ENCODE measurements around the gene JARID2. TPM values are rescaled to one million over a fixed set of nuclear protein-coding genes. Genes with fewer than 3 reads are reported as not detected.

Gene JARID2
- total RNA-seq = 10 to 100 TPM; 11.6 to 22.5 (median 16.4) TPM

DNA sequence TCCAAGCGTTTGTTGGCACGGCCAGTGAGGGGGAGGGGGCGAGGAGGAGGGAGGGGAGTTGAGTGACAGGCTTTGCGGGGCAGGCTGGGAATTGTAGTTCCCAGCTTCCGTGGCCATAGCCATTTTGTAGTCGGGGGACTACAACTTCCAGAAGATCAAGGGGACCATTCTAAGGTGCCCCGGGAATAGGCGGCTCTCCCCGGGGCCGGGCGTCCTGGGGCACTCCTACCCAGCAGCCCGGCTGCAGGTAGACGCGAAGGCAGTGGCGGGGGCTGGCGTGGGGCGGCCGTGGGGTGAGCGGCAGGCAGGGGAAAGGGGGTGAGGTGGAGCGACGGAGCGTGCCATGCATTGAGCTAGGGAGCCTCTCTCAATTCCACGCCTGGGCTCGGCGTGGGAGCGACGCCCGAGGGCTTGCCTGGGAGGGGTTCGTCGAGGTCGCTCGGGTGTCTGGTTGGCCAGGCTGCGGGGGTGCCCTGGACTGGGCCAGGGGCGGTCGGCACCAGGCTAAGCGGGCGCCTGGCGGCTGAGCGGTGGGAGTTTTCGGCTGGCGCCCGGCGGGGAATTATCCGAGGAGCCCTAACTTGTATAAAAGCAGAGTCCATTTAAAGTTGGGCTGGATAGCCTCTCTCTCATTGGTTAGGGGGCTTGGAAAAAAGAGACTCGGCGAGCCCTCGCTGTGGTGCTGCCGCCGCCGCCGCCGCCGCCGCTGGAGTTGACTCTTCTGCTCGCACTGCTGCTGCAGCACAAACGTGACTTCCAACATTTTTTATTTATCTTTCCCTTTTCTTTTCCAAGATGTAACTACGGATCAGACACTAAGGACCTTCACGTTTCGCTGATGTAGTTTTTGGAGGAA, at the start of gene JARID2:
JARID2 (plus strand) TSS at position 709 of the 856 bp plus-strand sequence. CDS start 471 bp downstream, outside the sequence.
- TF ChIP-seq, protein P1, sequence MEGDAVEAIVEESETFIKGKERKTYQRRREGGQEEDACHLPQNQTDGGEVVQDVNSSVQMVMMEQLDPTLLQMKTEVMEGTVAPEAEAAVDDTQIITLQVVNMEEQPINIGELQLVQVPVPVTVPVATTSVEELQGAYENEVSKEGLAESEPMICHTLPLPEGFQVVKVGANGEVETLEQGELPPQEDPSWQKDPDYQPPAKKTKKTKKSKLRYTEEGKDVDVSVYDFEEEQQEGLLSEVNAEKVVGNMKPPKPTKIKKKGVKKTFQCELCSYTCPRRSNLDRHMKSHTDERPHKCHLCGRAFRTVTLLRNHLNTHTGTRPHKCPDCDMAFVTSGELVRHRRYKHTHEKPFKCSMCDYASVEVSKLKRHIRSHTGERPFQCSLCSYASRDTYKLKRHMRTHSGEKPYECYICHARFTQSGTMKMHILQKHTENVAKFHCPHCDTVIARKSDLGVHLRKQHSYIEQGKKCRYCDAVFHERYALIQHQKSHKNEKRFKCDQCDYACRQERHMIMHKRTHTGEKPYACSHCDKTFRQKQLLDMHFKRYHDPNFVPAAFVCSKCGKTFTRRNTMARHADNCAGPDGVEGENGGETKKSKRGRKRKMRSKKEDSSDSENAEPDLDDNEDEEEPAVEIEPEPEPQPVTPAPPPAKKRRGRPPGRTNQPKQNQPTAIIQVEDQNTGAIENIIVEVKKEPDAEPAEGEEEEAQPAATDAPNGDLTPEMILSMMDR (IDR thresholded peaks at IDR 0.05 in 4 of 5, conservative IDR thresholded peaks at IDR 0.05 in 1 of 5) = peak in 3 of 5 experiments; percentile 12 to 33 (median 23)
- TF ChIP-seq POLR2A (IDR thresholded peaks at IDR 0.05) = peak; percentile 95 to 98
- ATAC-seq (peak; percentile 79 to 81), DNase-seq (peak; percentile 99)
- Histone ChIP-seq H3K36me3 (no peaks in the 10 kb centered on the region), H3K4me3 (peak within 1 kb of the TSS; percentile 64 to 81 (median 77)), H3K27ac (peak within 1 kb of the TSS; percentile 90 to 98 (median 97)), H3K27me3 (no peaks in the 10 kb centered on the region), H3K4me1 (peaks cover 11 to 27% of the 10 kb centered on the region in 2 donors), H3K9me3 (no peaks in the 10 kb centered on the region)
- intact Hi-C loops (cut with DNase I; ENCODE audit: low total_unique reads) (loop anchor here (1.0 to 10.0 kb wide), 10 partner anchors 183 to 1035 kb away; no protein-coding TSS in a partner anchor), in situ Hi-C loops (cut with MboI; ENCODE audit: low sequenced_read_pairs in 4 of 4) (loop anchor here in 3 of 4 donors (10.0 to 25.0 kb wide), 2 partner anchors 361 to 1033 kb away; no protein-coding TSS in a partner anchor)

DNA sequence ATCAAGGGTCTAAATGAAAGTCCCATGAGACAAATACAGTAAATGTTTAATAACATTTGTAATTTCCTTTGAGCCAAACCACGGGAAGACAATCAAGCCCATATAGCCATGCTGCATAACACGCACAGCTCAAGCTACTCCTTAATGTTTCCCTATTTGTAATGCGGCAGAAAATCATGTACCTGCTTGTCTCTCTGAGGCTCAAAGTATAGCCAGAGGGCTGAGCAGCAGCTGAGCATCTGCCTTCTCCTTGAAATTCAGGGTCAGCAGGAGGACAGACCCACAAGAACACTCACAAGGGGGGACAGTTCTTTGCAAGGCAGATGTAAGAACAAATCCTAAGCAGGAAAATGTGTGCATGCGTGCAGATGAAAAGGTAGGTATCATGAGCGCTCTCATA, 45.8 kb upstream of the JARID2 start:
- Histone ChIP-seq H3K27me3 (no peaks in the 10 kb centered on the region), H3K4me1 (no peaks in the 10 kb centered on the region), H3K36me3 (no peaks in the 10 kb centered on the region), H3K27ac (no peak overlapping the region), H3K4me3 (no peak overlapping the region), H3K9me3 (no peaks in the 10 kb centered on the region)
- DNase-seq = no peak
- intact Hi-C loops (cut with DNase I; ENCODE audit: low total_unique reads) (no loop called here), in situ Hi-C loops (cut with MboI; ENCODE audit: low sequenced_read_pairs in 4 of 4) (no loop called here)
- no peak for TF ChIP-seq POLR2A (IDR thresholded peaks at IDR 0.05)
- TF ChIP-seq, protein P1 (IDR thresholded peaks at IDR 0.05 in 4 of 5, conservative IDR thresholded peaks at IDR 0.05 in 1 of 5) = no peak
- ATAC-seq = no peak

DNA sequence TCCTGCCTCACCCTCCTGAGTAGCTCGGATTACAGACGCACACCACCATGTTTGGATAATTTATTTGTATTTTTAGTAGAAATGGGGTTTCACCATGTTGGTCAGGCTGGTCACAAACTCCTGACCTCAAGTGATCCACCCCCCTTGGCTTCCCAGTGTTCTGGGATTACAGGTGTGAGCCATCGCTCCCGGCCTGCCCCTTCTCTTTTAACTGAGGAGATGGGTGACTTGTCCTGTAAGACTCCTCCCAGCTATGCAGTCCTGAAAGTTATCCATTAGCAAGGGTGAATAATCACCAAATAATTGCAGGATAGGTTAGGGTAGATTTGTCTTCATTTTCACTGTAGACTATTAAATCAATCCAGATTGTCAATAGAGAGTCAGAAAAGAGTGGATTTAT, 40.5 kb upstream of the JARID2 start:
- intact Hi-C loops (cut with DNase I; ENCODE audit: low total_unique reads) = no loop called here
- no peak for DNase-seq

DNA sequence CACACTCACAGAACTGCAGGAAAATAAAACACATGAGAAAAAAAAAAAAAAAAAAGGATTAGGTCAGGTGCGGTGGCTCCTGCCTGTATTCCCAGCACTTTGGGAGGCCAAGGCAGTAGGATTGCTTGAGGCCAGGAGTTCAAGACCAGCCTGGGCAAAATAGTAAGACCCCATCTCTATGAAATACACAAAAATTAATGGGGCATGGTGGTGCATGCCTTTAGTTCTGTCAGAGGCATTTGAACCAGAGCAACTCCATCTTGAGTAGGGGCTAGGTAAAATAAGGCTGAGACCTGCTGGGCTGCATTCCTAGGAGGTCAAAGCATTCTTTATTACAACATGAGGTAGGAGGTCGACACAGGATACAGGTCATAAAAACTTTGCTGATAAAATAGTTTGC, 39.0 kb upstream of the JARID2 start:
- no peak for TF ChIP-seq POLR2A (IDR thresholded peaks at IDR 0.05)
- TF ChIP-seq, protein P1 (IDR thresholded peaks at IDR 0.05 in 4 of 5, conservative IDR thresholded peaks at IDR 0.05 in 1 of 5) = no peak
- in situ Hi-C loops (cut with MboI; ENCODE audit: low sequenced_read_pairs in 4 of 4) = no loop called here
- intact Hi-C loops (cut with DNase I; ENCODE audit: low total_unique reads) = no loop called here
- DNase-seq (no peak), ATAC-seq (no peak)
- H3K36me3 ChIP-seq = no peaks in the 10 kb centered on the region
- no peaks in the 10 kb centered on the region for H3K27me3 ChIP-seq
- H3K4me3 ChIP-seq = no peak overlapping the region
- H3K4me1 ChIP-seq = no peaks in the 10 kb centered on the region
- H3K9me3 ChIP-seq = no peaks in the 10 kb centered on the region
- H3K27ac ChIP-seq = no peak overlapping the region

More for the DNA sequence above, 40.5 kb upstream of the JARID2 start:
- Histone ChIP-seq H3K36me3 (no peaks in the 10 kb centered on the region), H3K27me3 (no peaks in the 10 kb centered on the region), H3K27ac (no peak overlapping the region), H3K4me1 (no peaks in the 10 kb centered on the region), H3K9me3 (no peaks in the 10 kb centered on the region), H3K4me3 (no peak overlapping the region)
- no peak for TF ChIP-seq POLR2A (IDR thresholded peaks at IDR 0.05)
- TF ChIP-seq, protein P1 (IDR thresholded peaks at IDR 0.05 in 4 of 5, conservative IDR thresholded peaks at IDR 0.05 in 1 of 5) = no peak
- ATAC-seq = no peak
- in situ Hi-C loops (cut with MboI; ENCODE audit: low sequenced_read_pairs in 4 of 4) = no loop called here

Measured in gastrocnemius medialis (tissue), 4 donors.